Measurements from ENCODE around the gene ZSCAN32. TPM values are rescaled to one million over a fixed set of nuclear protein-coding genes. Genes with fewer than 3 reads are reported as not detected.

ZSCAN32 gene
- total RNA-seq, 2 donors from 2014 or later: 4.2 to 9.4 TPM

DNA sequence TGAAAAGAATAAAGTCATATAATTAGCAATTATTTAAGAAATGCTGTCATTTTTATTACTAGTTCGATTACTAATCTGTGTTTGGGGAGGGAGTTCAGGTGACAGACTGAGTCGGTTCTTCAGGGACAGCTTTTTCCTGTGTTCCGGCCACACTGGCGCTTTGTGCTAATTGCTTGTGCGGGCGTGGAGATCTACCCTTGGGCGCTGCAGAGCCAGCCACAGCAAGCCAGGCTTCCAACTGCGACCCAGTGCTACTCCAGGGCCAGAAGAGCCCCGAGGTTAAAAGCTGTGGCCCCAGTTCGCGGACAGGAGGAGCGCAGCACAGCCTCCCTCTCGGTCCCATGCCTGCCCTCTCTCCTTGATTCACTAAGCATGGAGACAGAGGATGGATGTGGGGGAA is 51.6 kb downstream of the ZSCAN32 start:
- Histone ChIP-seq H3K36me3 (no peaks in the 10 kb centered on the region), H3K27ac (no peak overlapping the region), H3K4me1 (peaks cover 0 to 10% of the 10 kb centered on the region in 2 donors), H3K27me3 (no peaks in the 10 kb centered on the region), H3K9me3 (no peaks in the 10 kb centered on the region), H3K4me3 (no peak overlapping the region)
- DNase-seq (ENCODE audit: low spot score): no peak
- no peak for TF ChIP-seq CTCF (IDR thresholded peaks at IDR 0.05)

DNA sequence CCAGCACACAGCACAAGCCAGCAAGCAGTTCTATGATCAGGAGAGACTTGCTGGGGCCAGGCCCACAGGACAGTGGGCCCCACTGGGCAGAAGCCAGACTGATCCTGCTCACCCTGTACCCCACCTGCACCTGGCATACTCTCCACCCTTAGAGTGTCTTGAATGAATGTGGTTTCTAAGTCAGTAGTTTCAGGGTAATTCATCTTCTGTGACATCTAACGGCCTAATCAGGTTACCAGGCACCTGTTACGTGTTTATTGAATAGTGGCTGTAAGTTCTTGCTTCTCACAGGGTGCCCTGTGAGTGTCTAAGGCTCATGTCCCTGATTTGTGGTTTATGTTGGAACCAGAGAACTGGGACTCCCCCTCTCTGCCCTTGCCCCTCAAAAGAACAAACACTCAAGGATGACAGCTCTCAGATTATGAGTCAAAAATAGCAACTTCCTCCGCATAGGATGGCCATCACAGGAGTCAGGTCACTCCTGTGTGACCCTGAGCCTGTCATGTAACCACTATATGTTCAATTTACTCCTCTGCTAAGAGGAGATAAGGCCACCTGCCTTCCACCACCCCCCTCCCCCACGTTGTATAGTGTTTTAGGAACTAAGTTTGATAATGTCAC is 52.1 kb downstream of the ZSCAN32 start:
- Histone ChIP-seq H3K4me3 (no peak overlapping the region), H3K27ac (no peak overlapping the region), H3K36me3 (no peaks in the 10 kb centered on the region), H3K4me1 (peaks cover 0 to 10% of the 10 kb centered on the region in 2 donors), H3K27me3 (no peaks in the 10 kb centered on the region), H3K9me3 (no peaks in the 10 kb centered on the region)
- no peak for DNase-seq (ENCODE audit: low spot score)
- no peak for TF ChIP-seq CTCF (IDR thresholded peaks at IDR 0.05)

- no peak for TF ChIP-seq CTCF (IDR thresholded peaks at IDR 0.05)
These were observed 53.2 kb downstream of the ZSCAN32 start for GRCh38 chr16:3347586-3347985.

DNA sequence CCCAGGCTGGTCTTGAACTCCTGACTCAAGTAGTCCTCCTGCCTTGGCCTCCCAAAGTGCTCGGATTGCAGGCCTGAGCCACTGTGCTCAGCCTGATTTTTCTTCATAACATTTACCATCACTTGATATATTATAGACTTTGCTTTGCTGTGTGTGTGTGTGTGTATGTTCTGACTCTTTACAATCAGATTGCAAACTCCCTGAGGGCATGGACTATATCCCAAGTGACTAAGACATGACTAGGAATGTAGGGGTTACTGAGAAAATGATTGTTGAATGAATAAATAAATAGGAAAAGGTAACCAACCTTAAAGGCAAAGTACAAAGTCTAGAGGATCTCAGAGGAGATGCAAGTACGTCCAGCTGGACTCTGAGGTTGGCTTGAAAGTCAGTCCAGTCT is 54.8 kb downstream of the ZSCAN32 start:
- no peaks in the 10 kb centered on the region for H3K36me3 ChIP-seq
- H3K27ac ChIP-seq: no peak overlapping the region
- H3K9me3 ChIP-seq: no peaks in the 10 kb centered on the region
- DNase-seq (ENCODE audit: low spot score): no peak
- no peaks in the 10 kb centered on the region for H3K27me3 ChIP-seq
- no peak overlapping the region for H3K4me3 ChIP-seq
- no peak for TF ChIP-seq CTCF (IDR thresholded peaks at IDR 0.05)
- H3K4me1 ChIP-seq: peaks cover 0 to 10% of the 10 kb centered on the region in 2 donors

More at GRCh38 chr16:3347586-3347985, 53.2 kb downstream of the ZSCAN32 start:
- H3K9me3 ChIP-seq: no peaks in the 10 kb centered on the region
- H3K27me3 ChIP-seq: no peaks in the 10 kb centered on the region
- no peaks in the 10 kb centered on the region for H3K36me3 ChIP-seq
- DNase-seq (ENCODE audit: low spot score): no peak
- no peak overlapping the region for H3K27ac ChIP-seq
- no peak overlapping the region for H3K4me3 ChIP-seq
- H3K4me1 ChIP-seq: peaks cover 0 to 10% of the 10 kb centered on the region in 2 donors

Other genes starting within 250 kb of the ZSCAN32 start
- not detected for gene OR1F1, start 212.8 kb downstream of the ZSCAN32 start, total RNA-seq
- 1 to 10 TPM; 3.2 to 4.9 TPM for gene ZNF200, start 165.8 kb downstream of the ZSCAN32 start, total RNA-seq
- 1 to 10 TPM in 1 of 2 donors, under 1 TPM in 1; 0.82 to 2.2 TPM for gene MEFV, start 144.4 kb downstream of the ZSCAN32 start, total RNA-seq
- gene ZNF263, start 117.5 kb downstream of the ZSCAN32 start, total RNA-seq: 10 to 100 TPM; 11.0 to 18.0 TPM
- 1 to 10 TPM; 5.0 to 5.4 TPM for gene TIGD7, start 95.6 kb downstream of the ZSCAN32 start, total RNA-seq
- gene ZNF75A, start 95.5 kb downstream of the ZSCAN32 start, total RNA-seq: 10 to 100 TPM; 15.5 to 20.1 TPM
- gene OR2C1, start 45.1 kb downstream of the ZSCAN32 start, total RNA-seq: under 1 TPM in 1 of 2 donors, not detected in 1; 0.56 TPM
- gene ZNF174, start 211 bp upstream of the ZSCAN32 start, total RNA-seq: 10 to 100 TPM; 10.2 to 16.5 TPM
- gene ZNF597, start 42.5 kb upstream of the ZSCAN32 start, total RNA-seq: 1 to 10 TPM; 1.3 to 2.2 TPM
- 10 to 100 TPM; 28.1 to 29.1 TPM for gene NAA60, start 42.7 kb upstream of the ZSCAN32 start, total RNA-seq
- not detected for gene C16orf90, start 94.5 kb upstream of the ZSCAN32 start, total RNA-seq
- 10 to 100 TPM in 1 of 2 donors, 1 to 10 TPM in 1; 8.8 to 10.9 TPM for gene CLUAP1, start 100.0 kb upstream of the ZSCAN32 start, total RNA-seq
- gene NLRC3, start 176.4 kb upstream of the ZSCAN32 start, total RNA-seq: 1 to 10 TPM in 1 of 2 donors, under 1 TPM in 1; 0.85 to 1.1 TPM
- 1 to 10 TPM; 1.9 to 2.4 TPM for gene SLX4, start 210.6 kb upstream of the ZSCAN32 start, total RNA-seq